Tibial artery (tissue), 4 donors: ENCODE results near the gene CCDC170.

ENCODE experiments used
- DNase-seq, 2 donors: peaks; one replicate each; pipeline ENCODE4 v3.0.0-alpha.2; 2019
- H3K27ac ChIP-seq, 2 donors: fragments of 200-600 bp; sonication (generic) in 1 of 2; 1 replicate in 1 of 2; 2 replicates in 1 of 2; pipeline ENCODE4 v1.5.1; 2018 to 2019; ENCODE audit warnings: mild to moderate bottlenecking in 1 of 2
- H3K27me3 ChIP-seq, 2 donors: fragments of 200-600 bp; sonication (generic) in 1 of 2; one replicate each; pipeline versions ENCODE4 v1.5.1 to v1.6.0; 2016 to 2019
- H3K36me3 ChIP-seq, 3 donors: fragments of 200-600 bp; sonication (generic) in 2 of 3; one replicate each; pipeline ENCODE4 v1.5.1; 2016 to 2019; ENCODE audit warnings: mild to moderate bottlenecking in 2 of 3
- H3K4me1 ChIP-seq, 4 donors: fragments of 200-600 bp; sonication (generic) in 2 of 4; 1 replicate in 3 of 4; 2 replicates in 1 of 4; pipeline ENCODE4 v1.5.1; 2016 to 2019
- H3K4me3 ChIP-seq, 2 donors: fragments of 200-600 bp; sonication (generic) in 1 of 2; 1 replicate in 1 of 2; 2 replicates in 1 of 2; pipeline ENCODE4 v1.5.1; 2018 to 2019; ENCODE audit warnings: mild to moderate bottlenecking in 2 of 2
- H3K9me3 ChIP-seq, 3 donors: fragments of 200-600 bp; sonication (generic) in 1 of 3; one replicate each; pipeline ENCODE4 v1.5.1; 2016 to 2019
- intact Hi-C: fragments of 100-400 bp; cut with DNase I; formaldehyde crosslinking; loops from one replicate; pipeline ENCODE4 v1.15.0; 2023; ENCODE audit warnings: low total_unique reads
- TF ChIP-seq, protein P1 (sequence below), 2 experiments: fragments of 200-600 bp in 1 of 2; fragments of 450-650 bp in 1 of 2; IDR thresholded peaks; one replicate each; pipeline ENCODE4 v1.5.1; 2017 to 2019; ENCODE audit warnings: antibody characterized with exemption in 2 of 2, mild to moderate bottlenecking in 1 of 2, moderate library complexity in 1 of 2

The CCDC170 gene

GRCh38 chr6:151548201-151548600 is 54.4 kb downstream of the CCDC170 start:
- TF ChIP-seq, protein P1, sequence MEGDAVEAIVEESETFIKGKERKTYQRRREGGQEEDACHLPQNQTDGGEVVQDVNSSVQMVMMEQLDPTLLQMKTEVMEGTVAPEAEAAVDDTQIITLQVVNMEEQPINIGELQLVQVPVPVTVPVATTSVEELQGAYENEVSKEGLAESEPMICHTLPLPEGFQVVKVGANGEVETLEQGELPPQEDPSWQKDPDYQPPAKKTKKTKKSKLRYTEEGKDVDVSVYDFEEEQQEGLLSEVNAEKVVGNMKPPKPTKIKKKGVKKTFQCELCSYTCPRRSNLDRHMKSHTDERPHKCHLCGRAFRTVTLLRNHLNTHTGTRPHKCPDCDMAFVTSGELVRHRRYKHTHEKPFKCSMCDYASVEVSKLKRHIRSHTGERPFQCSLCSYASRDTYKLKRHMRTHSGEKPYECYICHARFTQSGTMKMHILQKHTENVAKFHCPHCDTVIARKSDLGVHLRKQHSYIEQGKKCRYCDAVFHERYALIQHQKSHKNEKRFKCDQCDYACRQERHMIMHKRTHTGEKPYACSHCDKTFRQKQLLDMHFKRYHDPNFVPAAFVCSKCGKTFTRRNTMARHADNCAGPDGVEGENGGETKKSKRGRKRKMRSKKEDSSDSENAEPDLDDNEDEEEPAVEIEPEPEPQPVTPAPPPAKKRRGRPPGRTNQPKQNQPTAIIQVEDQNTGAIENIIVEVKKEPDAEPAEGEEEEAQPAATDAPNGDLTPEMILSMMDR (IDR thresholded peaks at IDR 0.05): no peak
- H3K36me3 ChIP-seq: no peaks in the 10 kb centered on the region
- no peak for DNase-seq
- no peak overlapping the region for H3K4me3 ChIP-seq
- H3K9me3 ChIP-seq: peaks cover 0 to 5% (median 3%) of the 10 kb centered on the region in 3 donors
- H3K4me1 ChIP-seq: no peaks in the 10 kb centered on the region
- H3K27me3 ChIP-seq: no peaks in the 10 kb centered on the region
- intact Hi-C loops: no loop called here
- no peak overlapping the region for H3K27ac ChIP-seq

- H3K4me3 ChIP-seq: no peak overlapping the region
- no peak for DNase-seq
- TF ChIP-seq, protein P1 (IDR thresholded peaks at IDR 0.05): no peak
- no peaks in the 10 kb centered on the region for H3K4me1 ChIP-seq
- no peak overlapping the region for H3K27ac ChIP-seq
- H3K36me3 ChIP-seq: no peaks in the 10 kb centered on the region
- peaks cover 0 to 5% (median 3%) of the 10 kb centered on the region in 3 donors for H3K9me3 ChIP-seq
- H3K27me3 ChIP-seq: no peaks in the 10 kb centered on the region
- intact Hi-C loops: no loop called here
These were observed 56.0 kb downstream of the CCDC170 start for GRCh38 chr6:151549790-151550189.

DNA sequence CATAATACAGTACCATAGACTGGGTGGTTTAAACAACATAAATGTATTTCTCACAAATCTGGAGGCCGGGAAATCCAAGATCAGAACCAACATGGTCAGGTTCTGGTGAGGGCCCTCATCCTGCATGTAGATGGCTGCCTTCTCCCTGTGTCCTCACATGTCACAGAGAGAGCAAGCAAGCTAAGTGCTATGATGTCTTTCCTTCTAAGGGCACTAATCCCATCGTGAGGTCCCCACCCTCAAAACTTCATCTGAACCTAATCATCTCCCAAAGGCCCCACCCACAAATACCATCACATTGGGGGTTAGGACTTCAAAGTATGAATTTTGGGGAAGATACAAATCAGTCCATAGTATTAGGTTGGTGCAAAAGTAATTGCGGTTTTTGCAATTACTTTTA is 56.8 kb downstream of the CCDC170 start:
- TF ChIP-seq, protein P1 (IDR thresholded peaks at IDR 0.05): no peak
- H3K9me3 ChIP-seq: peaks cover 0 to 5% (median 3%) of the 10 kb centered on the region in 3 donors
- no peak overlapping the region for H3K4me3 ChIP-seq
- H3K27ac ChIP-seq: no peak overlapping the region
- no peak for DNase-seq
- H3K27me3 ChIP-seq: no peaks in the 10 kb centered on the region
- no peaks in the 10 kb centered on the region for H3K36me3 ChIP-seq
- intact Hi-C loops: no loop called here
- no peaks in the 10 kb centered on the region for H3K4me1 ChIP-seq

- no peak for DNase-seq
- Histone ChIP-seq H3K27me3 (no peaks in the 10 kb centered on the region), H3K27ac (no peak overlapping the region), H3K4me1 (no peaks in the 10 kb centered on the region), H3K4me3 (no peak overlapping the region), H3K36me3 (no peaks in the 10 kb centered on the region), H3K9me3 (peaks cover 0 to 5% (median 3%) of the 10 kb centered on the region in 3 donors)
- intact Hi-C loops: no loop called here
- TF ChIP-seq, protein P1 (IDR thresholded peaks at IDR 0.05): no peak
These were observed 57.5 kb downstream of the CCDC170 start for GRCh38 chr6:151551223-151551857.

- no peaks in the 10 kb centered on the region for H3K36me3 ChIP-seq
- DNase-seq: no peak
- peaks cover 0 to 5% (median 3%) of the 10 kb centered on the region in 3 donors for H3K9me3 ChIP-seq
- intact Hi-C loops: no loop called here
- H3K4me1 ChIP-seq: no peaks in the 10 kb centered on the region
- H3K27ac ChIP-seq: no peak overlapping the region
- no peak overlapping the region for H3K4me3 ChIP-seq
- TF ChIP-seq, protein P1 (IDR thresholded peaks at IDR 0.05): no peak
- H3K27me3 ChIP-seq: no peaks in the 10 kb centered on the region
These were observed 59.8 kb downstream of the CCDC170 start for GRCh38 chr6:151553416-151554165.
